ENCODE results near the gene SLC39A10.

The SLC39A10 gene

DNA sequence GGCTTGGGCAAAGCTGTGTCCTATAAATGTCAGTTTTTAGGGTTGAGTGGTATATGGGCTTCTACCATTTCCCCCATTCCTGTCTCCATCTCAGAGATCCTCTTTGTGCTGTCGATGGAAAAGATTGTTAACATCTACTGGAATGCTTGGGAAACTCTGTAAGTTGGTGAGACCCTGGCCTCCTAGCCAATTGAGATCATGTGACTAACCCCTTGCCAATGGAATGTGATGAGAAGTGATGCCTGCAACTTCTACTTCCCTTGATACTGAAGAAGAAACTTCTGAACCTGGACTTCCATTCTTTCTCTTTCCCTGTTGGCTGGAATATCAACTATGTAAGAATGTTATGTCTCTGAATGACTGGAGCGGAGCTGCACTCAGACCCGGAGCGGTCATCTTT, 14.5 kb downstream of the SLC39A10 start:
- no peak for DNase-seq (ENCODE audit: low read depth)
- H3K4me3 ChIP-seq (ENCODE audit: low read depth, low read length): no peak overlapping the region
- TF ChIP-seq, protein P1, sequence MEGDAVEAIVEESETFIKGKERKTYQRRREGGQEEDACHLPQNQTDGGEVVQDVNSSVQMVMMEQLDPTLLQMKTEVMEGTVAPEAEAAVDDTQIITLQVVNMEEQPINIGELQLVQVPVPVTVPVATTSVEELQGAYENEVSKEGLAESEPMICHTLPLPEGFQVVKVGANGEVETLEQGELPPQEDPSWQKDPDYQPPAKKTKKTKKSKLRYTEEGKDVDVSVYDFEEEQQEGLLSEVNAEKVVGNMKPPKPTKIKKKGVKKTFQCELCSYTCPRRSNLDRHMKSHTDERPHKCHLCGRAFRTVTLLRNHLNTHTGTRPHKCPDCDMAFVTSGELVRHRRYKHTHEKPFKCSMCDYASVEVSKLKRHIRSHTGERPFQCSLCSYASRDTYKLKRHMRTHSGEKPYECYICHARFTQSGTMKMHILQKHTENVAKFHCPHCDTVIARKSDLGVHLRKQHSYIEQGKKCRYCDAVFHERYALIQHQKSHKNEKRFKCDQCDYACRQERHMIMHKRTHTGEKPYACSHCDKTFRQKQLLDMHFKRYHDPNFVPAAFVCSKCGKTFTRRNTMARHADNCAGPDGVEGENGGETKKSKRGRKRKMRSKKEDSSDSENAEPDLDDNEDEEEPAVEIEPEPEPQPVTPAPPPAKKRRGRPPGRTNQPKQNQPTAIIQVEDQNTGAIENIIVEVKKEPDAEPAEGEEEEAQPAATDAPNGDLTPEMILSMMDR (conservative IDR thresholded peaks at IDR 0.05; ENCODE audit: low read depth, low read length): no peak

DNA sequence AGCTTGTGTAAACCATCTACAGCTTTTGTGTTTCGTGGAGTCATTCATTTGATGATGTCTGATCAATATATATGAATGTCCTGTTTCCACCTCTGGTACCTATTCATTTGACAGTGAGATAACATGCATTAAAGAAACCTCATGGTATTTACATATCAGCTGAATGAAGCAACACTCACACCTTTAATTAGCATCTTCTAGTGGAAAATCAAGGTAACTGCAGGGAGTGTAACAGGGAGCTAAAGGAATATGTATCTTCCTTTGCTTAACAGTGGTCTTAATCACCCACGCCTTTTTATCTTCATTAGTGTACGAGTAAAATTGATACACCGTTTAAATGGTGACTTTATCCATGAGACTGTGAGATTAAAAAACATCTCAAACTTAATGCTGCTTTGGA, 15.6 kb downstream of the SLC39A10 start:
- TF ChIP-seq, protein P1 (conservative IDR thresholded peaks at IDR 0.05; ENCODE audit: low read depth, low read length): no peak
- DNase-seq (ENCODE audit: low read depth): no peak
- H3K4me3 ChIP-seq (ENCODE audit: low read depth, low read length): no peak overlapping the region

DNA sequence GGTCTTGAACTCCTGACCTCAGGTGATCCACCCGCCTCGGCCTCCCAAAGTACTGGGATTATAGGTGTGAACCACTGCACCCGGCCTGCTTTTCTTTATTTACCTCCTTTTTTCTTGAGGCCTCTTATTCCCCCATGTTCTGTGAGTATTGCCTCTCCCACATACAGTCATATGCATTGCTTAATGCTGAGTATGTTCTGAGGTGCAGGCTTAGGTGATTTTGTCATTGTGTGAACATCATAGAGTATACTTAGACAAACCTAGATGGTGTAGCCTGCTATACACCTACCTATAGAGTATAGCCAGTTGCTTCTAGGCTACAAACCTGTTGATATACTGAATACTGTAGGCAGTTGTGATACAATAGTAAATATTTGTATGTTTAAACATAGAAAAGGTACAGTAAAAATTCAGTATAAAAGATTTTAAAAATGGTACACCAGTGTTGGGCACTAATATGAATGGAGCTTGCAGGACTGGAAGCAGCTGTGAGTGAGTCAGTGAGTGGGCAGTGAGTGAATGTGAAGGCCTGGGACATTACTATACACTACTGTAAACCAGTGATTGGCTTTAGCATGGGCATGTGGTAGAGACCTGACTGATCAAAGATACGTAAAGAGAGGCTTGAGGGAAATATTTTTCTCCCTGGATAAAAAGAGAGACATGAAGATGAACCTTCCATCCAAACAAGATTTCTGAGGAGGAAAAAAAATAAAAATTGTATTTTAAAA, 17.6 kb downstream of the SLC39A10 start:
- TF ChIP-seq, protein P1 (conservative IDR thresholded peaks at IDR 0.05; ENCODE audit: low read depth, low read length): no peak
- DNase-seq (ENCODE audit: low read depth): peak; percentile 57

DNA sequence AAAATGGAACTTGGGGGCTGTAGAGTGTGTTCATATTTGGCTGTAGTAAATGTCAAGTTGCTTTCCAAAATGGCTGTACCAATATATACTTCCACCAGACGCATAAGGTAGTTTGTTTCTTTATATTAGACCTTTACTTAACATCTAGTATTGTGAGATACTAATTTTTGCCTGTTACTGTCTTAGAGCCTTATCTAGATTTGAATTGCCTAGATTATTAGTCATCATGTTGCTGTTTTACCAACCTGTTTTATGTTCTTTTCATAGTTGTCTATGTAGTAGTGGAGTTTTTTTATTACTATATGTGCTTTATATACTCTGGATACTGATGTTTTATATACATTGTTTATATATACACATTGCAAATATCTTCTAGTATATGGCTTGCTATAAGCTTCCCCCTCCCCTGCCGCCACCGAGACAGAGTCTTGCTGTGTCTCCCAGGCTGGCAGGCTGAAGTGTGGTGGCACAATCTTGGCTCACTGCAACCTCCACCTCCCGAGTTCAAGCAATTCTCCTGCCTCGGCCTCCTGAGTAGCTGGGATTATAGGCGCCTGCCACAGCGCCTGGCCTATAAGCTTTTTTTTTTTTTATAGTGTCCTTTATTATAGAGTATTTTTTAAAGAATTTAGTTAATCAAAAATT, 18.9 kb downstream of the SLC39A10 start:
- peak; percentile 24 for DNase-seq (ENCODE audit: low read depth)
- TF ChIP-seq, protein P1 (conservative IDR thresholded peaks at IDR 0.05; ENCODE audit: low read depth, low read length): no peak
- no peak overlapping the region for H3K4me3 ChIP-seq (ENCODE audit: low read depth, low read length)

More for the DNA sequence above, 17.6 kb downstream of the SLC39A10 start:
- H3K4me3 ChIP-seq (ENCODE audit: low read depth, low read length): no peak overlapping the region

DNA sequence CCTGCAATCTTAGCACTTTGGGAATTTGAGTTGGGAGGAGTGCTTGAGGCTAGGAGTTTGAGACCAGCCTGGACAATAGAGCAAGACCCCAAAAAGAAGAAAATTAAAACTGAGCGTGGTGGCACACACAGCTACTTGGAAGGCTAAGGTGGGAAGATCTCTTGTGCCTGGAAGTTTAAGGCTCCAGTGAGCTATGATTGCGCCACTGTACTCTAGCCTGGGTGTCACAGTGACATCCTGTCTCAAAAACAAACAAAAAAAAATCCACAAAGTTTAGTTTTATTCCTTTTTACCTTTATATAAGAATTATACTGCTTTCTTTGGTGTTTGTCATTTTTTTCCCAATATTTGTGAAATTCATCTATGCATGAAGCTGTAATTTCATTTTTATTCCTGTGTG, 20.3 kb downstream of the SLC39A10 start:
- TF ChIP-seq, protein P1 (conservative IDR thresholded peaks at IDR 0.05; ENCODE audit: low read depth, low read length): no peak
- H3K4me3 ChIP-seq (ENCODE audit: low read depth, low read length): no peak overlapping the region
- DNase-seq (ENCODE audit: low read depth): no peak

DNA sequence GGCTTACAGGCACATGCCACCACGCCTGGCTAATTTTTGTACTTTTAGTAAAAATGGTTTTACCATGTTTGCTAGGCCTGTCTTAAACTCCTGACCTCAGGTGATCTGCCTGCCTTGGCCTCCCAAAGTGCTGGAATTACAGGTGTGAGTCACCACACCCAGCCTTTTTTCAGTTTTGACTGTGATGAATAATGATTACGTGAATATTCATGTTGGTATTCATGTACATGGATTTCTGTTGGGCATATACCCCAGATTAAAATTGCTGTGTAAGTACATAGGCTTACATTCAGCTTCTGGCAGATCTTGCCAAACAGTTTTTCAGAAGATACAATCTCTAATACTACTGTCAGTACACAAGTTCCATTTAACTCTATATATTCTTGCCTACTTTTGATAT, 20.9 kb downstream of the SLC39A10 start:
- DNase-seq (ENCODE audit: low read depth): no peak
- TF ChIP-seq, protein P1 (conservative IDR thresholded peaks at IDR 0.05; ENCODE audit: low read depth, low read length): no peak
- no peak overlapping the region for H3K4me3 ChIP-seq (ENCODE audit: low read depth, low read length)

DNA sequence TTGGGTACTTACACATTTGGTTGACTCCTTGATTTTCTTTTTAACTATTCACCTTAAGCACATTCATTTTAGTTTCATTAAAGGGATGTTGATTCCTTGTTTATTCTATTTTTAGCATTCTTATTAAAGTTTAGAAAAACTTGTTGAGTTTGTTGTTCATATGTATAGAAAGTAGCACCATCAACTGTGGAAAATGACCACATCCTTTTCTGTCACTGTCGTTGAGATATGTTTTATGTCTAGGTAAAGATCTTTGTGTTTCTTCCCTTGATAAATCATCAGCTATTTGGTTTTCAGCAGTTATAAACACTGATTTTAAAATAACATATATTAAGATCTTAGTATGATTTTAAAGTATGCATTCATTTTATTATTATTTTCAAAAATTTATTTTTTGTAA, 25.1 kb downstream of the SLC39A10 start:
- TF ChIP-seq, protein P1 (conservative IDR thresholded peaks at IDR 0.05; ENCODE audit: low read depth, low read length): no peak
- no peak overlapping the region for H3K4me3 ChIP-seq (ENCODE audit: low read depth, low read length)

More for the DNA sequence above, 25.1 kb downstream of the SLC39A10 start:
- DNase-seq (ENCODE audit: low read depth): no peak
